Transverse colon (tissue), 4 donors: ENCODE measurements around the gene GPR156.

Source experiments
- CTCF ChIP-seq, 5 experiments: fragments of 200-600 bp in 3 of 5; fragments of 450-650 bp in 2 of 5; sonication (generic) in 3 of 5; IDR thresholded peaks; 1 replicate in 2 of 5; 2 replicates in 3 of 5; pipeline ENCODE4 v1.5.1; 2016 to 2017; ENCODE audit warnings: antibody characterized with exemption in 5 of 5, inconsistent platforms in 3 of 5, mild to moderate bottlenecking in 2 of 5, moderate library complexity in 1 of 5
- POLR2A ChIP-seq: fragments of 450-650 bp; IDR thresholded peaks from one replicate; pipeline ENCODE4 v1.6.1; 2016; ENCODE audit warnings: antibody characterized with exemption, mild to moderate bottlenecking, moderate library complexity
- POLR2AphosphoS5 ChIP-seq, 3 donors: sonication (generic); formaldehyde crosslinking; IDR thresholded peaks; one replicate each; pipeline ENCODE4 v1.6.1; 2016; ENCODE audit warnings: antibody characterized with exemption in 3 of 3

- no peak for TF ChIP-seq CTCF (IDR thresholded peaks at IDR 0.05)
- no peak for TF ChIP-seq POLR2A
- no peak for TF ChIP-seq POLR2AphosphoS5 (IDR thresholded peaks at IDR 0.05)
Observed at GRCh38 chr3:120332646-120333045, 47.6 kb upstream of the GPR156 start.
